Adrenal gland (tissue), 12 donors: ENCODE data around the gene HEG1. TPM values are rescaled to one million over a fixed set of nuclear protein-coding genes. Genes with fewer than 3 reads are reported as not detected.
A peak's percentile ranks its signal among the peaks of the same experiment; 100 is the strongest.

Experiments
- DNase-seq, 7 donors: peaks; one replicate each; pipeline ENCODE4 v3.0.0-alpha.2; 2019 to 2020
- H3K27ac ChIP-seq, 5 donors: fragments of 200-600 bp; sonication (generic) in 4 of 5; 1 replicate in 3 of 5; 2 replicates in 2 of 5; pipeline versions ENCODE4 v1.5.1 to v1.8.0; 2016 to 2020; ENCODE audit warnings: mild to moderate bottlenecking in 1 of 5
- H3K27me3 ChIP-seq: fragments of 200-600 bp; 2 replicates; pipeline ENCODE4 v1.8.0; 2021
- H3K36me3 ChIP-seq, 2 donors: fragments of 200-600 bp; replicated peaks in 1 of 2; 1 replicate in 1 of 2; 2 replicates in 1 of 2; pipeline versions ENCODE4 v1.5.1 to v1.8.0; 2018 to 2022
- H3K4me1 ChIP-seq, 2 donors: fragments of 200-600 bp; replicated peaks in 1 of 2; 1 replicate in 1 of 2; 2 replicates in 1 of 2; pipeline versions ENCODE4 v1.5.1 to v1.8.0; 2018 to 2021
- H3K4me3 ChIP-seq, 4 donors: fragments of 200-600 bp; sonication (generic) in 3 of 4; one replicate each; pipeline ENCODE4 v1.5.1; 2016 to 2018
- H3K9me3 ChIP-seq, 3 donors: fragments of 200-600 bp; sonication (generic) in 1 of 3; replicated peaks in 1 of 3; 1 replicate in 2 of 3; 2 replicates in 1 of 3; pipeline versions ENCODE4 v1.5.1 to v1.8.0; 2016 to 2021
- CTCF ChIP-seq, 6 experiments: fragments of 450-650 bp in 4 of 6; fragments of 200-600 bp in 2 of 6; sonication (generic) in 1 of 6; IDR thresholded peaks; 1 replicate in 5 of 6; 2 replicates in 1 of 6; pipeline versions ENCODE4 v1.5.1 to v1.8.0; 2016 to 2021; ENCODE audit warnings: antibody characterized with exemption in 6 of 6, mild to moderate bottlenecking in 2 of 6, moderate library complexity in 1 of 6
- POLR2A ChIP-seq, 2 donors: fragments of 450-650 bp; IDR thresholded peaks; one replicate each; pipeline ENCODE4 v1.6.1; 2017; ENCODE audit warnings: antibody characterized with exemption in 2 of 2, mild to moderate bottlenecking in 2 of 2, moderate library complexity in 1 of 2
- WGBS, 4 donors: extraction: QIAGEN DNeasy Blood & Tissue Kit in 2 of 4; methylation state at CpG; one replicate each; pipeline versions ENCODE4 v1.1.5 to v1.1.7; 2013 to 2017; 5-methylcytosine and 5-hydroxymethylcytosine counted together
- intact Hi-C, 2 donors: fragments of 100-400 bp; cut with DNase I; formaldehyde crosslinking; loops; one replicate each; pipeline versions ENCODE4 v1.14.1 to v1.15.0; 2022 to 2023
- polyA plus RNA-seq, 3 donors: library from polyadenylated mRNA; stranded (reverse); fragments of 200-250 nt in 2 of 3; fragments of 350-450 nt in 1 of 3; fragmentation: Illumina TruSeq in 1 of 3; extraction: RNeasy Lipid Tissue Mini Kit (QIAGEN cat#74804) in 1 of 3; gene quantifications; one replicate each; pipeline ENCODE4 v1.2.3, GENCODE V29; 2013 to 2014
- total RNA-seq, 9 donors: library from RNA; depleted of rRNA in 4 of 9; stranded (reverse); fragments of >200 nt in 4 of 9; fragments of 120-200 nt in 1 of 9; fragmentation: NEBNext Ultra II Directional in 1 of 9; extraction: Animal tissue kit (Norgen Biotek cat#: 25700) in 1 of 9; gene quantifications; one replicate each; pipeline versions ENCODE4 v1.1.0 to v1.2.4, GENCODE V29; 2013 to 2023
- donor health status: healthy with polysubstance abuse.
- donor health status: Bipolar disorder and iron deficiency.
- donor health status: DM: yes; HTN: yes; CAD: no.
- donor health status: DM: no; HTN: no; CAD: no.
- donor health status: DM: no; HTN: no; CAD: no.
- donor health status: DM: yes; HTN: yes; CAD: no.

The HEG1 gene
- total and polyA plus RNA-seq, 12 donors, result 5.7 to 107 (median 37.9) TPM

- H3K27ac ChIP-seq, result peak overlapping the region in 4 of 5 donors; percentile 3 to 61 (median 38)
Measured at GRCh38 chr3:125061170-125061569, 5.4 kb upstream of the HEG1 start.

GRCh38 chr3:125059488-125060245 is 3.9 kb upstream of the HEG1 start:
- Histone ChIP-seq H3K27ac (no peak overlapping the region), H3K4me1 (peaks cover 10 to 23% of the 10 kb centered on the region in 2 donors), H3K36me3 (no peaks in the 10 kb centered on the region), H3K27me3 (no peaks in the 10 kb centered on the region), H3K4me3 (no peak overlapping the region), H3K9me3 (no peaks in the 10 kb centered on the region)
- WGBS, 4 donors, result 75 to 86% (median 81%) methylated on average over 5 to 7 of the region's 7 CpGs
- DNase-seq, result no peak
- intact Hi-C loops, result loop anchor here in 1 of 2 donors (10.0 kb wide), 1 partner anchor 65 kb away; no protein-coding TSS in a partner anchor
- TF ChIP-seq POLR2A (IDR thresholded peaks at IDR 0.05), result no peak
- no peak for TF ChIP-seq CTCF (IDR thresholded peaks at IDR 0.05)

More at GRCh38 chr3:125061170-125061569, 5.4 kb upstream of the HEG1 start:
- Histone ChIP-seq H3K27me3 (no peaks in the 10 kb centered on the region), H3K9me3 (no peaks in the 10 kb centered on the region), H3K4me3 (no peak overlapping the region), H3K4me1 (peaks cover 9 to 22% of the 10 kb centered on the region in 2 donors), H3K36me3 (no peaks in the 10 kb centered on the region)
- DNase-seq, result peak in 6 of 7 donors; percentile 61 to 84 (median 76)
- TF ChIP-seq CTCF (IDR thresholded peaks at IDR 0.05), result no peak
- peak in 1 of 2 donors; percentile 30 for TF ChIP-seq POLR2A (IDR thresholded peaks at IDR 0.05)
- intact Hi-C loops, result loop anchor here in 1 of 2 donors (10.0 kb wide), 1 partner anchor 64 kb away; no protein-coding TSS in a partner anchor
- 24 to 36% (median 30%) methylated on average over 4 of the region's 4 CpGs for WGBS, 4 donors

- intact Hi-C loops, result no loop called here
- Histone ChIP-seq H3K36me3 (no peaks in the 10 kb centered on the region), H3K4me3 (no peak overlapping the region), H3K9me3 (no peaks in the 10 kb centered on the region), H3K4me1 (peaks cover 10 to 30% of the 10 kb centered on the region in 2 donors), H3K27me3 (no peaks in the 10 kb centered on the region), H3K27ac (no peak overlapping the region)
- TF ChIP-seq POLR2A (IDR thresholded peaks at IDR 0.05) (no peak), CTCF (IDR thresholded peaks at IDR 0.05) (no peak)
- DNase-seq, result no peak
- 87 to 98% (median 94%) methylated on average over 3 of the region's 3 CpGs for WGBS, 4 donors
Measured at GRCh38 chr3:125058959-125059358, 3.2 kb upstream of the HEG1 start.

- Histone ChIP-seq H3K4me1 (peaks cover 10 to 35% of the 10 kb centered on the region in 2 donors), H3K4me3 (no peak overlapping the region), H3K9me3 (no peaks in the 10 kb centered on the region), H3K27me3 (no peaks in the 10 kb centered on the region), H3K36me3 (no peaks in the 10 kb centered on the region), H3K27ac (no peak overlapping the region)
- no peak for DNase-seq
- TF ChIP-seq CTCF (IDR thresholded peaks at IDR 0.05) (no peak), POLR2A (IDR thresholded peaks at IDR 0.05) (no peak)
- WGBS, 4 donors, result 89 to 95% (median 93%) methylated on average over 3 of the region's 3 CpGs
- intact Hi-C loops, result no loop called here
Measured at GRCh38 chr3:125058529-125058928, 2.7 kb upstream of the HEG1 start.
